Measurements from ENCODE around the gene TSPAN9. TPM values are rescaled to one million over a fixed set of nuclear protein-coding genes. Genes with fewer than 3 reads are reported as not detected.

The TSPAN9 gene
- total RNA-seq, 1 experiment from 2014 or later: 9.6 TPM

DNA sequence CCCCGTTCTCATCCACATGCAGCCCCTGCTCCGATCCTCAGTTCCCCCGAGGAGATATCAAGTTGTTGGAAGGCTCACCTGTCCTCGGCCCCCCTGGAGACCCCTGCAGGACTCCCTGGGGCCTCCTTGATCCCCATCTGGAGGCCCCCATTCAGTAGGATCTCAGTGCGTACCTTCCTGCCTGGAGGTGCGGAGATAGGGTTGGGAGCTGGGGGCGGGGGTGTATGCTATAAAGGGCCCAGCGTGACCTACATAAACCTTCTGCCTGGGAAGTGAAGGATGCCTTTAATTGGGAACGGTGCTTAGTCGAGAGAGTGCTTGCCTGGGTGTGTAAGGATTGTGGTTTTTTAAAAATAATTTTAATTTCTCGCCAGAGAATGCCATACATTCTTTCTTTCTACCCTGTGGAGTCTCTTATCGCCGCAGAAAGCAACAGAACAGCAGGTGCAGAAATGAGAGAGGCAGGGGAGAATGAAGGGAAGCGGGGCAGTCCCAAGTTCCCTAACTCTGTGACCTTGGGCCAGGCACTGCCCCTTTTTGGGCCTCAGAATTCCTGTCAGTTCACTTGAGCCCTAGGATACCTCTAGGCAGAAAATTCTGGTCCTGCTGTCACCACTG lies 153.7 kb downstream of the TSPAN9 start:
- CTCF ChIA-PET: no interaction called here

DNA sequence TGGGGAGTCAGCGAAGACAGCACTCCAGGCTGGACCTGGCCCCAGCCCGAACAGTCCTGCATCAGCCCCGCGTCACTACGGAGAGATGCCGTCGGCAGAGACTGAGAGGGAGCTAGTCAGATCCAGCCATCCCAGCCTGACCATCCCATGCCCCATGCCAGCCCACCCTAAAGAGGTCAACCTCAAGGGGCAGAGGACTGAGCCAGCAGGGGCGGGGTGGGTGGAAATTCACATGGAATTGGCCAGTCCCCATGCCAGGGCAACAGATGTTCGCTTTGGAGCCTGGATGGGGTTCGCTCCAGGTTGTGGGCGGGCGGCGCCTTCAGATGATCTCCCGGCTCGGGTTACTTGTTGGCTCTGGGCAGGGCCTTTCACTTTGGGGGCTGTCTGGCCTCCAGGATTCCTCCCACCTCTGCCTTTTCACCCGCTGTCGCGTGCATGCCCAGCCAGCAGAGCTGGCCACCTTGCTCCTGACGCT lies 154.3 kb downstream of the TSPAN9 start:
- no peaks in the 10 kb centered on the region for H3K36me3 ChIP-seq (ENCODE audit: low read depth)
- intact Hi-C loops (cut with micrococcal nuclease; ENCODE audit: unreplicated experiment): no loop called here
- H4K20me1 ChIP-seq (ENCODE audit: insufficient read depth): no peaks in the 10 kb centered on the region
- BruUV-seq (replicated peaks): no TSS peak
- POLR2A ChIA-PET (ENCODE audit: unreplicated experiment): no interaction called here
- H3K27me3 ChIP-seq (ENCODE audit: insufficient read depth, low read depth): peaks cover 30% of the 10 kb centered on the region; the same call in 1 of the 2 replicates
- H3K4me2 ChIP-seq: no peak overlapping the region
- no peaks in the 10 kb centered on the region for H3K9me3 ChIP-seq (ENCODE audit: insufficient read depth, low read depth)
- CTCF ChIA-PET: no interaction called here
- no peak overlapping the region for H3K4me3 ChIP-seq
- H3K27ac ChIP-seq: no peak overlapping the region
- H3K4me1 ChIP-seq (replicated peaks; ENCODE audit: insufficient read depth): 0 out of 2 replicates have a peak, but pooled peaks cover 5% of the 10 kb centered on the region
- H3K9me2 ChIP-seq (ENCODE audit: insufficient read depth): no peaks in the 10 kb centered on the region
- no peak for DNase-seq
- no peak overlapping the region for H2AFZ ChIP-seq
- TF ChIP-seq EZH2 (IDR thresholded peaks at IDR 0.05; ENCODE audit: low read depth): no peak
- TF ChIP-seq, protein P1, sequence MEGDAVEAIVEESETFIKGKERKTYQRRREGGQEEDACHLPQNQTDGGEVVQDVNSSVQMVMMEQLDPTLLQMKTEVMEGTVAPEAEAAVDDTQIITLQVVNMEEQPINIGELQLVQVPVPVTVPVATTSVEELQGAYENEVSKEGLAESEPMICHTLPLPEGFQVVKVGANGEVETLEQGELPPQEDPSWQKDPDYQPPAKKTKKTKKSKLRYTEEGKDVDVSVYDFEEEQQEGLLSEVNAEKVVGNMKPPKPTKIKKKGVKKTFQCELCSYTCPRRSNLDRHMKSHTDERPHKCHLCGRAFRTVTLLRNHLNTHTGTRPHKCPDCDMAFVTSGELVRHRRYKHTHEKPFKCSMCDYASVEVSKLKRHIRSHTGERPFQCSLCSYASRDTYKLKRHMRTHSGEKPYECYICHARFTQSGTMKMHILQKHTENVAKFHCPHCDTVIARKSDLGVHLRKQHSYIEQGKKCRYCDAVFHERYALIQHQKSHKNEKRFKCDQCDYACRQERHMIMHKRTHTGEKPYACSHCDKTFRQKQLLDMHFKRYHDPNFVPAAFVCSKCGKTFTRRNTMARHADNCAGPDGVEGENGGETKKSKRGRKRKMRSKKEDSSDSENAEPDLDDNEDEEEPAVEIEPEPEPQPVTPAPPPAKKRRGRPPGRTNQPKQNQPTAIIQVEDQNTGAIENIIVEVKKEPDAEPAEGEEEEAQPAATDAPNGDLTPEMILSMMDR (conservative IDR thresholded peaks at IDR 0.05): no peak
- H3K79me2 ChIP-seq (ENCODE audit: low read depth): no peaks in the 10 kb centered on the region
- no peaks in the 10 kb centered on the region for H3F3A ChIP-seq (ENCODE audit: insufficient read depth, low read depth)

More for the DNA sequence above, 153.7 kb downstream of the TSPAN9 start:
- intact Hi-C loops (cut with micrococcal nuclease; ENCODE audit: unreplicated experiment): no loop called here
- Histone ChIP-seq H2AFZ (no peak overlapping the region), H3K9me2 (ENCODE audit: insufficient read depth) (no peaks in the 10 kb centered on the region), H3F3A (ENCODE audit: insufficient read depth, low read depth) (no peaks in the 10 kb centered on the region), H3K27me3 (ENCODE audit: insufficient read depth, low read depth) (peaks cover 25% of the 10 kb centered on the region; the same call in 1 of the 2 replicates), H3K4me3 (no peak overlapping the region), H4K20me1 (ENCODE audit: insufficient read depth) (no peaks in the 10 kb centered on the region), H3K4me1 (replicated peaks; ENCODE audit: insufficient read depth) (no peaks in the 10 kb centered on the region), H3K79me2 (ENCODE audit: low read depth) (no peaks in the 10 kb centered on the region), H3K36me3 (ENCODE audit: low read depth) (no peaks in the 10 kb centered on the region), H3K9me3 (ENCODE audit: insufficient read depth, low read depth) (no peaks in the 10 kb centered on the region), H3K4me2 (no peak overlapping the region), H3K27ac (no peak overlapping the region)
- no TSS peak for BruUV-seq (replicated peaks)
- TF ChIP-seq, protein P1 (conservative IDR thresholded peaks at IDR 0.05): no peak
- no peak for TF ChIP-seq EZH2 (IDR thresholded peaks at IDR 0.05; ENCODE audit: low read depth)
- POLR2A ChIA-PET (ENCODE audit: unreplicated experiment): no interaction called here
- no peak for DNase-seq

DNA sequence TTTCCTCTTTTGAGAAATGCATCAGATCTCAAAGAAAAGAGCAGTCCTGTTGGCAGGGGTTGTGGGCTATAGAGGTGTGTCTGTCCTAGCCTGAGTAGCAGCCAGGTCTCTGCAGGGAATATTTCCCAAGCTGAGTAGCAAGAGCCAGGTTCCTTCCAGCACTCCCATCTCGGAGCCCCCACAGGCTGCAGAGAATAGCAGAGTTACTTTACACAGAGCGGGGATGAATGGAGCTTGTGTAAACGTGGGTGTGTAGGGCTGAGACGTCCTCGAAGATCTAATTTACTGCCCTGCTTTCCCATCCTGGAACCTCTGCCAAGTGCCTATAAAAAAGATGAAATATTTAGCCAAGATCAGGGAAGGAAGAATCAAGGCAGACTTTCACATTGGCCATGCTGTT lies 156.6 kb downstream of the TSPAN9 start:
- CTCF ChIA-PET: no interaction called here
- intact Hi-C loops (cut with micrococcal nuclease; ENCODE audit: unreplicated experiment): no loop called here
- Histone ChIP-seq H3K27me3 (ENCODE audit: insufficient read depth, low read depth) (peaks cover 27% of the 10 kb centered on the region), H3K9me3 (ENCODE audit: insufficient read depth, low read depth) (no peaks in the 10 kb centered on the region), H3K4me3 (no peak overlapping the region), H3K36me3 (ENCODE audit: low read depth) (no peaks in the 10 kb centered on the region), H3F3A (ENCODE audit: insufficient read depth, low read depth) (no peaks in the 10 kb centered on the region), H4K20me1 (ENCODE audit: insufficient read depth) (no peaks in the 10 kb centered on the region), H3K79me2 (ENCODE audit: low read depth) (no peaks in the 10 kb centered on the region), H2AFZ (no peak overlapping the region), H3K4me1 (replicated peaks; ENCODE audit: insufficient read depth) (0 out of 2 replicates have a peak, but pooled peaks cover 8% of the 10 kb centered on the region), H3K9me2 (ENCODE audit: insufficient read depth) (no peaks in the 10 kb centered on the region), H3K4me2 (no peak overlapping the region), H3K27ac (no peak overlapping the region)
- no peak for DNase-seq
- no peak for TF ChIP-seq EZH2 (IDR thresholded peaks at IDR 0.05; ENCODE audit: low read depth)
- TF ChIP-seq, protein P1 (conservative IDR thresholded peaks at IDR 0.05): no peak
- BruUV-seq (replicated peaks): no TSS peak
- POLR2A ChIA-PET (ENCODE audit: unreplicated experiment): interaction anchor here (0.6 kb wide), 1 partner anchor 41 kb away, joined by 3 read pairs; no protein-coding TSS in a partner anchor
